Posterior cingulate gyrus (tissue), 11 donors: ENCODE measurements around the gene TRAF4.
"Not testable (repeated sequence)": the region's sequence is repeated elsewhere in the genome, so short reads cannot be mapped to it uniquely, and the experiment has no call there.

Experiments
- DNase-seq, 10 donors: peaks; one replicate each; pipeline versions ENCODE4 v3.0.0 to v3.0.0-alpha.2; 2020 to 2021; ENCODE audit warnings: mixed read lengths in 3 of 10
- intact Hi-C: fragments of 100-400 bp; cut with DNase I; formaldehyde crosslinking; loops from one replicate; pipeline ENCODE4 v1.15.1; 2023

Gene TRAF4

DNA sequence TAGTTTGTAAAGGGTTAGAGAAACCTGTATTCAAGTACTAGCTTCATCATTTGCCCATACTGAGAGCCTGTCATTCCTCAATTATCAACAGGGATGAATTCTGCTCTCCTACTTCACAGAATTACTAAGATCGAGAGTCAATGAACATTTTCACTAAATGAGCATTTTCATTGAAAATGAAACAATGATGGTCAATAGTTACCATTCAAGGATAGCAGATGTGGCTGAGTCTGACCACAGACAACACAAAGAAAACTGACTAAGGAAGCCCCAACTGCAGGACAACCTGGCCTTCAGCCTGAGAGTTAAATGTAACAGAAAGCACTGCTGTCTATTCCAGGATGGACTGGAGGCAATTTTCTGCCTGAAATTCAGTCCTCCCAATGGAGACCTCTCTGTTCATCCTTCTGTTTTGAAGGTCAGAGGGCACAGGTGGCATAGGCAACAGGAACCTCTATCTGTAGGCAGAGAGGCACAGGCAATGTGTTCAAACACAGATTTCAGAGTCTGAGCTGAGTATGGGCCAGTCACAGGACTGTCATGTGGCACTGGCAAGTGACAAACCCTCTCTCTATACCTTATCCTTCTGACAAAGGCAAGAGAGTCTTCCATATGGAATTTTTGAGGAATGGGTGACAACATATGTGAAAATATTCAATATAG is 19.5 kb downstream of the TRAF4 start:
- no peak for DNase-seq
- intact Hi-C loops, result loop anchor here (5.0 kb wide), 3 partner anchors 44 to 139 kb away; partner anchors contain the start of genes DHRS13 and FAM222B

DNA sequence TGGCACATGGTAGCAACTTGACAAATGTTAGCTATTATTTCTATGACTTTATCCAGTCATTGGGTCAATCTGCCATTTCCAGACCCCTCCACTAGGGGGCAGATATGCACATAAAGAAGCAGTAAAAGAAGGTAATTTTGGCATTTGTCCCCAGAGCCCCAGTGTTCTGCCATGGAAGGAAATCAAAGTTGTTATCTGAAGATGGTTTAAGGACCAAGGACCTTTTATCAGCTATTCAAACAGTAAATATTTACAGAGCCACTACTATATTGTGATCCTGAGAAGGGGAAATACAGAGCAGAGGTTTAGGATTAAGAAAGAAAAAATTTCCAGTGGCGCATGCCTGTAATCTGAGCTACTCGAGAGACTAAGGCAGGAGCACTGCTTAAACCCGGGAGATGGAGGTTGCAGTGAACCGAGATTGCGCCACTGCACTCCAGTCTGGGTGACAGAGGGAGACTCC is 20.0 kb downstream of the TRAF4 start:
- DNase-seq, result peak in 6 of 10 donors; percentile 64 to 87 (median 74)
- intact Hi-C loops, result loop anchor here (5.0 kb wide), 3 partner anchors 43 to 138 kb away; partner anchors contain the start of genes DHRS13 and FAM222B

DNA sequence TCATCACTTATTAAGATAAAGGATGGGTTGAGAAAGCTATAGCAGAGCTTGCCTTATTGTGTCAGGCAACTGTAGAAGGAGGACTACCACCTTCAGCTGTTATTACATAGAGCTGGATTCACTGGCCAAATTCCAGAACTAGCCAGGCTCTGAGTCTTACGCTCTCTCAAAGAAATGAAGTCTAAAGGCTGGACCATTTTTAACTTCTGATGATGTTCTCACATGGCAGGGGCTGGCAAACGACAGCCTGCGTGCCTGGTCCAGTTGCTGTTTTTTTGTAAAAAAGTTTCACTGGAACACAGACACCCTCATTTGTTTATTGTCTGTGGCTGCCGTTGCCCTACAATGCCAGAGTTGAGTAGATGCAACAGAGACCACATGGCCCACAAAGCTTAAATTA is 21.2 kb downstream of the TRAF4 start:
- intact Hi-C loops, result no loop called here

DNA sequence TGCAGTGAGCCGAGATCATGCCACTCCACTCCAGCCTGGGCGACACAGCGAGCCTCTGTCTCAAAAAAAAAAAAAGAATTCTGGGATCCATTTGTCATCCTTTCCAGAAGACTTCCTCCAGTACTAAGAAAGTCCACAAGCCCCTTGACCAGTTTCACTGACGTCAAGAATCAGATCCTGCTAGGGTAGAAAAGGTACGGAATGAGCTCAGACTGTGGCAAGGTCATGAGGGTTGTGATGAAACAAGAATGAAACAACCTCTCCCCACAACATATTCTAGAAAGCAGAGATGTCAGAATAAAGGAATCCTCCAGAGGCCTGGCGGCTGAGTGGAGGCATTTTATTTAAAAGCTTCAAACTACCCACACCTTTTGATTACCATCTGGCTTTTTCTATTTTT is 29.9 kb downstream of the TRAF4 start:
- DNase-seq, result no peak
- intact Hi-C loops, result no loop called here

More for the DNA sequence above, 21.2 kb downstream of the TRAF4 start:
- DNase-seq, result peak in 1 of 10 donors; percentile 65

DNA sequence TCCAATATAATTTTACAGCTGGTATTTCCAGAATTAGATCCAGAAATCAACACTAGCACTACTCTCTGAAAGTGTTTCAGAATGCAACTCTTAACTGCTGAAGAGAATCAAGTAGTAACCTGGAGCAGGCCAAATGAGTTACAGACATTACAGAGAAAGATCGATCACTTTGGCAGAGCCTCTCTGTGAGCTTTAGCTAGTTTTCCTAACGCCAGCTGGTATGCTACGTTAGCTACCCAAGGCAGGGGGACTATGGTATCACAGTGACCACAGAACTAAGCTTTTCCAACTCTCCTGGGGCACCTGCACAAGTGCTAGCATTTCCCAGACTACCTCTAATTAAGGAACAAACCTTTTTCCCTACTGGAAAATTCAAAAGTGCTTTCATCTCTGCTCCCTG is 30.4 kb downstream of the TRAF4 start:
- no peak for DNase-seq
- intact Hi-C loops, result no loop called here

DNA sequence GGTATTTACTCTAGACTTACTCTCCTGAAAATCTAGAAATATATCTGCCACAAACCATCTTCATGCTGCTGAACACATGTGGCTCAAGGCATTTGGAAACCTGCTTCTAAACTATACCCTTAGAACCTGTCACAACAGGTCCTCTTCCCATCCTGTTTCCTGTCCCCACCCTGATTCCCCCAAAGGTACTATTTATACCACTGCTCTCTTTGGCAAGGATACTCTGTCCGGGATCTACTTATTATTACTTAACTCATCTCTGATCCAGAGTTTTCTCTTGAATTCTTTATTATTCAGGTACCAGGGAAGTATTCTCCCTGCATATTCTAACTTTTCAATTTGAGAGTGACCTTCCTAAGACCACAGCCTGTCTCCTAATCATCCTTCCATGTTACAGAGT is 33.4 kb downstream of the TRAF4 start:
- no peak for DNase-seq
- intact Hi-C loops, result no loop called here

DNA sequence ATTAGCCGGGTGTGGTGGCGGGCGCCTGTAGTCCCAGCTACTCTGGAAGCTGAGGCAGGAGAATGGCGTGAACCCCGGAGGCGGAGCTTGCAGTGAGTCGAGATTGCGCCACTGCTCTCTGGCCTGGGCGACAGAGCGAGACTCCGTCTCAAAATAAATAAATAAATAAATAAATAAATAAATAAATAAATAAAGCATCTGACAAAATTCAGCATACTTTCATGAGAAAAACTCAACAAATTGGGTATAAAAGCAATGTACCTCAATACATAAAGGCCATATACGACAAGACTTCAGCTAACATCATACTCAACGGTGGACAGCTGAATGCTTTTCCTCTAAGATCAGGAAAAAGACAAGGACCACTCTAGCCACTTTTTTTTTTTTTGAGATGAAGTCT is 35.8 kb downstream of the TRAF4 start:
- DNase-seq, intact Hi-C loops: not testable (repeated sequence)

DNA sequence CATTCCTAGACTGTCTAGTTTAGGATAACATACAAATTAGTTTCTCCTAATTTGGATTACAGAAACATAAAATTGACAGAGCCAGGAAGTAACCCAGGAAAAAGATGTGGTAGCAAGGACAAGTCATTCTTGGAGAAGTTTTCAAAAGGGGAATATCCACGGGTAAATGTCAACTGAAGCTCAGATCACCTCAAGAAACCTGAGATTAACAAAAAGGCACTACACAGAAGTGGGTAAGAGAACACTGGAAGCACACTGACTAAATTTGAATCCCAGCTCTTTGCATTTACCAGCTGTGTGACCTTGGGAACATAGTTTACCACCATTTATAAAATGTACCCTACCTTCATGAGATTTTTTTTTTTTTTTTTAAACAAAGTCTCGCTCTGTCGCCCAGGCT is 39.4 kb downstream of the TRAF4 start:
- intact Hi-C loops, result no loop called here
- DNase-seq, result no peak

DNA sequence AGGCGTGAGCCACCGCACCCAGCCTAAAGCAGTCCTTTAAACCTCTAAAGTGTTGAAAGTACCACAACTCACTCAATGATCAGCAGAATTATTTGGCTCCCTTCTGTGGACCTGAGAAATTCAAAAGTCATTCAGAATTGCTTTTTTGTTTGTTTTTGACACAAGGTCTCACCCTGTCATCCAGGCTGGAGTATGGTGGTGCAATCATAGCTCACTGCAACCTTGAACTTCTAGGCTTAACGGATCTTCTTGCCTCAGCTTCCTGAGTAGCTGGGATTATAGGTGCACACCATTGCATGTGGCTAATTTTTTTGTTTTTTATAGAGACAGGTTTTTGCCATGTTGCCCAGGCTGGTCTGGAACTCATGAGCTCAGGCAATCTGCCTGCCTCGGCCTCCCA is 44.3 kb downstream of the TRAF4 start:
- intact Hi-C loops, result no loop called here
- no peak for DNase-seq

DNA sequence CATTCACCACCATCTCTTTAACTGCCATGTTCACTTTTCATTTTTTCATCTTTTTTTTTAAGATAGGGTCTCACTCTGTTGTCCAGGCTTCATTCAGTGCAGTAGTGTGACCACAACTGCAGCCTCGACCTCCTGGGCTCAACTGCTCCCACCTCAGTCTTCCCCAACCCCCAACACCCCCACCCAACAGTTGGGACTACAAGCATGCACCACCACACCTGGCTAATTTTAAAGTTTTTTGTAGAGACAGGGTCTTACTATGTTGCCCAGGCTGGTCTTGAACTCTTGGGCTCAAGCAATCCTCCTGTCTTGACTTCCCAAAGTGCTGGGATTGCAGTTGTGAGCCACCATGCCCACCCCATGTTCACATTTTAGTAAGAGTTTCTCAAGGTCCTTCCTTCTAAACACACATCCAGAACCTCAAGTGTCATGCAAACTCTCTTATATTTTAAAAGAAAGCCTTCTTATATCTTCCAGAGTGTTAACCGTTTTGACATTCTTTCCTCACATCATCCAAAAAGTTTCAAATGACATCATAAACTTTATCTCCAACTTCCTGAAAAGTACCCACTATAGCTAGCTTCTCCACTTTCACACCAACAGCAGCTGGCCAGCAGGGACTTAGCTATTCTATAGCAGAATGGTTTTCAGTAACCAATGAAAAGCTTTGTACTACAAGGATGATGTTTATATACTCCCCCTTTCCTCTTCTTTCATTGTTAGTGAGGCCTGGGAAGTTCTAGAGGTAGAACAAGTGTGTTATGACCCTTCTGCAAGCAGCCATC is 49.3 kb downstream of the TRAF4 start:
- intact Hi-C loops, result no loop called here
- DNase-seq, result no peak

DNA sequence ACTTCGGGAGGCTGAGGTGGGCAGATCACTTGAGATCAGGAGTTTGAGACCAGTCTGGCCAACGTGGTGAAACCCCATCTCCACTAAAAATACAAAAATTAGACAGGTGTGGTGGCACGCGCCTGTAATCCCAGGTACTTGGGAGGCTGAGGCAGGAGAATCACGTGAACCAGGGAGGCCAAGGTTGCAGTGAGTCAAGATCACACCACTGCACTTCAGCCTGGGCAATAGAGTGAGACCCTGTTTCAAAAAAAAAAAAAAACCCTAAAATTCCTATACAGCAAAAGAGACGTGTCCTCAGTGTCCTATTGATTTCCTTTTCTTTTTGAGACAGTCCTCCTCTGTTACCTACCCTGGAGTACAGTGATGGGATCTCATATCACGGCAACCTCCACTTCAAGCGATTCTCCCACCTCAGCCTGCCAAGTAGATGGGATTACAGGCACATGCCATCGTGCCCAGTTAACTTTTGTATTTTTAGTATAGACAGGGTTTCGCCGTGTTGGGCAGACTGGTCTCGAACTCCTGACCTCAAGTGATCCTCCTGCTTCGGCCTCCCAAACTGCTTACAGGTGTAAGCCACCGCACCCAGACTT is 51.1 kb downstream of the TRAF4 start:
- intact Hi-C loops, DNase-seq: not testable (repeated sequence)

DNA sequence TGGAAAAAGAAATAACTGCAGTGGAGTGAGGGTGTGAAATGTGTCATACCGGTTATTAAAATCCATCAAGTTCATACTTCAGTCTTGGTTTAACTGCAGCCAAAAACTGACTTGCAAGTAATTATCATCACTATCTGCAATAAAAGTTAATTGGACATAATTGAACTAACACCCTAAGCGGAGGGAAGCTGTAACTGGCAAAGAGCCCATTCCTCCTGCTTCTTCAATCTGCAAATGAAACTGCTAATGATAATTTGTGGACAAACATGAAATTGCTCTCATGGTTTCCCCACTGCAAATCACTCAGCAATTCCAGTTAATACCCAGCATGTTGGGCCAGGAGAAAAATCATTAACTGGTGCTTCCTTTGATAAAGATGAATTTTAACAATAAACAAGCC is 52.3 kb downstream of the TRAF4 start:
- no peak for DNase-seq
- intact Hi-C loops, result no loop called here
